HG02759 (cell line): ENCODE results near the gene LGSN.
"Not testable (repeated sequence)": the region's sequence is repeated elsewhere in the genome, so short reads cannot be mapped to it uniquely, and the experiment has no call there.

Experiments used
- ATAC-seq: cut with Tn5 transposase; IDR thresholded peaks from one replicate; pipeline ENCODE4 v1.9.1; 2021; ENCODE audit warnings: mild to moderate bottlenecking, moderate library complexity; ENCODE audit not compliant: unreplicated experiment

LGSN gene, protein sequence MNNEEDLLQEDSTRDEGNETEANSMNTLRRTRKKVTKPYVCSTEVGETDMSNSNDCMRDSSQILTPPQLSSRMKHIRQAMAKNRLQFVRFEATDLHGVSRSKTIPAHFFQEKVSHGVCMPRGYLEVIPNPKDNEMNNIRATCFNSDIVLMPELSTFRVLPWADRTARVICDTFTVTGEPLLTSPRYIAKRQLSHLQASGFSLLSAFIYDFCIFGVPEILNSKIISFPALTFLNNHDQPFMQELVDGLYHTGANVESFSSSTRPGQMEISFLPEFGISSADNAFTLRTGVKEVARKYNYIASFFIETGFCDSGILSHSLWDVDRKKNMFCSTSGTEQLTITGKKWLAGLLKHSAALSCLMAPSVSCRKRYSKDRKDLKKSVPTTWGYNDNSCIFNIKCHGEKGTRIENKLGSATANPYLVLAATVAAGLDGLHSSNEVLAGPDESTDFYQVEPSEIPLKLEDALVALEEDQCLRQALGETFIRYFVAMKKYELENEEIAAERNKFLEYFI

DNA sequence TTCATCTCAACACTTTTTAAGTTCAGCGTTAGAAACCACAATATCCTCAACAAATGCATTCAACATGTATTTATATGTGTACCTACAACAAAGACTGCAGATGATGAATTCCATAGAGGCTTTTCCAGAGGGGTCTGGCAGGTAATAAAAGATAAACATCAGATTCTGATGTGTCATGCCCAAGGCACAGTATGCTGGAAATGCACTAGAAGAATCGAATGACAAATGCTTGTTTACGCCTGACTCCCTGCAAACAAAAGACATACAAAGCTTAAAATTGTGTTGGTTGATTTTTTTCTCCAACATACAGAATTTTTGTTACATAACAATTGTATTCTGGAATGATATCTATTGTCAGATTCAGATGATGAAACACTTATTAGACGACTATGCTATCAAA, at the start of gene LGSN:
TSS of gene LGSN (minus strand) at position 45 of the 400 bp plus-strand sequence. CDS start at position 5, 40 bp downstream.
- no peak for ATAC-seq

DNA sequence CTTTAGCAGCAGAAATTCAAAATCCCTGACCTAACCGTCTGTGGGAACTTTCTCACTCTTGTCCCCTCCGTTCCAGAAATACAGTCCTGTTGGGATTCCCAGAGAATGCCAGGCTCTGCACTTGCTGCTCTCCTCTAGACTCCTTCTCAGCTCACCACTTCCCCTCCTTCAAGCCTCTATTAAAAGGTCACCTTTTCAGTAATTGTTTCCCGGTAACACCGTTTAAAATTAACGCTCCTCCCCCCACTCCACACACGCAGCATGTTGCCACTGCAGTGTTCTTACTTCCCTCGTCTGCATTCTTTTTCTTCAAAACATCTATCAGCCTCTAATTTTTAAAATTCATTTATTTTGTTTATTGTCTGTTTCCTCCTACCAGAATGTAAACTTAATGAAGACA, 48.6 kb upstream of the LGSN start:
- no peak for ATAC-seq

DNA sequence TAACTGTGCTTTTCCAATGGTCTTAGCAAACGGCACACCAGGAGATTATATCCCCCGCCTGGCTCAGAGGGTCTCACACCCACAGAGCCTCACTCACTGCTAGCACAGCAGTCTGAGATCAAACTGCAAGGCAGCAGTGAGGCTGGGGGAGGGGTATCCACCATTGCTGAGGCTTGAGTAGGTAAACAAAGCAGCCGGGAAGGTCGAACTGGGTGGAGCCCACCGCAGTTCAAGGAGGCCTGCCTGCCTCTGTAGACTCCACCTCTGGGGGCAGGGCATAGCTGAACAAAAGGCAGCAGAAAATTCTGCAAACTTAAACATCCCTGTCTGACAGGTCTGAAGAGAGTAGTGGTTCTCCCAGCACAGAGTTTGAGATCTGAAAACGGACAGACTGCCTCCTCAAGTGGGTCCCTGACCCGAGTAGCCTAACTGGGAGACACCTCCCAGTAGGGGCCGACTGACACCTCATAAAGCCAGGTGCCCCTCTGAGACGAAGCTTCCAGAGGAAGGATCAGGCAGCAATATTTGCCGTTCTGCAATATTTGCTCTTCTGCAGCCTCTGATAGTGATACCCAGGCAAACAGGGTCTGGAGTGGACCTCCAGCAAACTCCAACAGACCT, 42.8 kb upstream of the LGSN start:
- not testable (repeated sequence) for ATAC-seq

DNA sequence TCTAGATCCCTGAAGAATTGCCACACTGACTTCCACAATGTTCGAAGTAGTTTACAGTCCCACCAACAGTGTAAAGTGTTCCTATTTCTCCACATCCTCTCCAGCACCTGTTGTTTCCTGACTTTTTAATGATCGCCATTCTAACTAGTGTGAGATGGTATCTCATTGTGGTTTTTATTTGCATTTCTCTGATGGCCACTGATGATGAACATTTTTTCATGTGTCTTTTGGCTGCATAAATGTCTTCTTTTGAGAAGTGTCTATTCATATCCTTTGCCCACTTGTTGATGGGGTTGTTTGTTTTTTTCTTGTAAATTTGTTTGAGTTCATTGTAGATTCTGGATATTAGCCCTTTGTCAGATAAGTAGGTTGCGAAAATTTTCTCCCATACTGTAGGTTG, 37.6 kb upstream of the LGSN start:
- not testable (repeated sequence) for ATAC-seq

DNA sequence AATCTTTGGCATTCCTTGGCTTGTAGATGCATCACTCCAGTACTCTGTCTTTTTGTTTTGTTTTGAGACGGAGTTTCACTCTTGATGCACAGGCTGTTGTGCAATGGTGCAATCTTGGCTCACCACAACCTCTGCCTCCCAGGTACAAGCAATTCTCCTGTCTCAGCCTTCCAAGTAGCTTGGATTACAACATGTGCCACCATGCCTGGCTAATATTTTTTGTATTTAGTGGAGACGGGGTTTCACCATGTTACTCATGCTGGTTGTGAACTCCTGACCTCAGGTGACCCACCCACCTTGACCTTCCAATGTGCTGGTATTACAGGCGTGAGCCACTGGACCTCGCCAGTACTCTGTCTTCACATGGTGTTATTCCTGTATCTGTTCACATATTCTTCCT, 35.8 kb upstream of the LGSN start:
- ATAC-seq, result no peak

DNA sequence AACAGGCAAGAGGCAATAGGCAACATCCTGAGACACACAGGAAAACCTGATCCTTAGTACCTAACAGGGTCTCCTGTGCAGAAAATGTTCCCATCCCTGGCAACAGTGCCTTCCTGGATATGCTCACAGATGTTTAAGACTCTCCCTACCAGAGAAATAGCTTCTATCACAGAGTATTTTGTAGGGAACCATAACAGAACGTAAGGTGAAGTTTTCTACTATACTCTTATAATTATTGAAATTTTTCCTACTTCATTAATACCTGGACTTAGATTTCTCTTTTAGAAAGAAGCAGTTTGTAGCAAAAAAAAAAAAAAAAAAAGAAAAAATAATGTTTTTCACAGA, 33.5 kb upstream of the LGSN start:
- peak; percentile 3 for ATAC-seq

DNA sequence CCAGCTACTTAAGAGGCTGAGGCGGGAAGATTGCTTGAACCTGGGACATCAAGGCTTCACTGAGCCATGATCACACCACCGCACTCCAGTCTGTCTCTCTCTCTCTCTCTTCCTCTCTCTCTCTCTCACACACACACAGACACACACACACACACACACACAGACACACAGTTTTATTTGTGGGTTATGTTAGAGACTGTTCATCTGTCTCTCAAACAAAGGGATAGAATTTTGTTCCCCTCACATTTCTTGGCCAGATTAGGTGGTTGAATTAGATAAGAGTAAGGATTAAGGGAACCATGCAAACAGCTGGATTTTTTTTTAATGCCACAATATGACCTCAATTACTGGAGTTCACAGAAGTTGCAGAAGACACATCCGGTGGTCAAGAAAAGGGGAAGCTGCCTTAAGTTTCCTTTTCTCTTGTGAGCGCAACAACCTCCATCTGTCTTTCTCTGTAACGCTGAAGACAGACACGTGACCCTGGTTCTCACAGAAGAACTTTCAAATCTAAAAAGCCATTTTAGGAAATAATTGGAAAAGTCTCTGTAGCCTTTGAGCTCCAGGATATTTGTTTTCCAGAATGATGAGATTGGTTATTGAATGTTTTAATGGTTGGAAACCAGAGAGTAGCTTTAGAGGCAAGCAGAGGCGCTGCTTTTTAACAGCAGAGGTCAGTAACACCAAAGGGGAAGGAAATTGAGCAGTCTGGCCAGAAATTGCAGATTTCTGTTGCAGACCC, 32.9 kb upstream of the LGSN start:
- ATAC-seq, result peak; percentile 88

DNA sequence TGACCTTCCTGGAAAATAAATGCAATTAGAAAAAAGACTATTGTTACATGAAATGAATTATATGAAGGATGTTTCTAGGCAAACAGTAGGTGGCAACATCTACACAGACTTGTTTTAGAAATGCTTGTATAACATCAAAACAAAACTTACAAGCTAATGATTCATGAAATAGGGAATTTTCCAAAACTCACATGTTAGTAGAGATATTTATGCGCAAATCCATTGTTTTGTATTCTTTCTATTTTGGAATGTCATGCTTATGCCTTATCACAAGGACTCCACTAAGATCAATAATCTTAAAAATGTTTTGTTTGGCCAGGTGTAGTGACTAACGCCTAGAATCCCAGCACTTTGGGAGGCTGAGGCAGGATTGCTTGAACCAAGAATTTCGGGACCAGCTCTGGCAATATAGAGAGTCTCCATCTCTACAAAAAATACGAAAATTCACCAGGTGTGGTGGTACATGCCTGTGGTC, 32.3 kb upstream of the LGSN start:
- ATAC-seq, result peak; percentile 36

DNA sequence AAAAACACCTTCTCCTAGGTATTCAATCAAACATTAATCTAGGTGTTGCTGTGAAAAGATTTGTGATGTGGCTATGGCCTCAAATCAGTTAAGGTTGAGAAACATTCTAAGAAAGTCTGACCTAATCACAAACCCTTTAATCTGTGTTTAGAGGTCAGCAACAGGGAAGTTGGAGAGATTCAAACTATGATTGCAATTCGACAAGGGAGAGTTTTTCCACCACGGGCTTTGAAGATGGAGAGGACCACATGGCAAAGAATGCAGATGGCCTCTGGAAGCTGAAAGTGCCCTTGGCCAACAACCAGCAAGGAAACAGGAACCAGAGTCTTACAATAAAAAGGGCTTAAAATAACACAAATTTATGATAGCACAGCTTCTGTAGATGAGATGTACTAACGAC, 29.6 kb upstream of the LGSN start:
- no peak for ATAC-seq

DNA sequence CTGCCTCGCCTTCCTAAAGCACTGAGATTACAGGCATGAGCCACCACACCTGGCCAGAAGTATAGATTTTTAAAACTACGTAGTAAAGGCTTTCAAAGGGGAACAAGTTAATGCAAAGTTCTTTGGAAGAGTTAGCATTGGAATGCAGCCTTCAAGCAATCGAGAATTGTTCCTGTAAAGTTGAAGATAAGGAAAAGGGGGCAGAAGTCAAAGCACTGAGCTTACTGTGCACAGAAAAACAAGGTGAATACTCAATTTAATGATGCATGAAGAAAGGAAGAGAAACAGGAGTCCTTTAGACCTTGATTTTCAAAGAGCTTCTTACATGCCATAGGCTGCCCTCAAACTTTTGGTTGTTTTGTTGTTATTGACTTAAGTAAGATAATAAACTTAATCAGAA, 29.1 kb upstream of the LGSN start:
- ATAC-seq, result no peak

DNA sequence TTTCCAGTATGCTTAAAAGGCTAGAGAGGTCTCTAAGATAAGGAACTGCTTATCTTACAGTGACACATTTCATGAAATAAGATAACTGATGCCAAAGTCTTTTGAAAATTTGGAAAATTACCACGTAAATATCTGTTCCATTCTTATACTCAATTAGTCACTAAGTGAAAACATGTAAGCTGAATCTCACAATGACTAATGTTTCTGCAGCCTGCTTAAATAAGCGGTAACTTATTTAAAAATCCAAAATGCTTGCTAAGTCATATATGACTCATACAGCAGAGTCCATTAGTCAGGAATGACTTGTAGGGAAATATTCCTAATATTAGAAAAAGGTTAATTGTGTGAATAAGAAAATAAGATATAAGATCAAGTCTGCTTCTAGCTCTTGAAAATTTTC, 27.8 kb upstream of the LGSN start:
- peak; percentile 52 for ATAC-seq

DNA sequence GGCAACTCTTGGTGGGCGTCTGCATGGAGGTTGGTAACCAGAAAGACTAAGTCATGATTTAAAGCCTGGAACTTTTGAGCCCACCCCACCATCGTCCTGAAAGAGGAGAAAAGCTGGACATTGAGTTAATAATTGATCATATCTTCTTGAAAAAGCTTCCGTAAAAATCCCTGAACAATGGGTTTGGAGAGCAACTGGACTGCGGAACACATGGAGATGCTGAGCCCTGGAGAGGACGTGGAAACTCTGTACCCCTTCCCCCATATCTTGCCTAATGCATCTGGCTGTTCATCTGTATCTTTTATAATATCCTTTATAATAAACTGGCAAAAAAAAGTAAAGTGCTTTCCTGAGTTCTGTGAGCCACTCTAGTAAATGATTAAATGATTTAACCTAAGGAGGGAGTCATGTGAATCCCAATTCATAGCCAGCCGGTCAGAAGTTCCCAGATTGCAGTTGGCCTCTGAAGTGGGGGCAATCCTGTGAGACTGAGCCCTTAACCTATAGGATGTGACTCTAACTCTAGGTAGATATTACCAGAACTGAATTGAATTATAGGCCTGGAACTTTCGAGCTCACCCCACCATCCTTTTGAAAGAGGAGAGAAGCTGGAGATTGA, 26.5 kb upstream of the LGSN start:
- no peak for ATAC-seq

DNA sequence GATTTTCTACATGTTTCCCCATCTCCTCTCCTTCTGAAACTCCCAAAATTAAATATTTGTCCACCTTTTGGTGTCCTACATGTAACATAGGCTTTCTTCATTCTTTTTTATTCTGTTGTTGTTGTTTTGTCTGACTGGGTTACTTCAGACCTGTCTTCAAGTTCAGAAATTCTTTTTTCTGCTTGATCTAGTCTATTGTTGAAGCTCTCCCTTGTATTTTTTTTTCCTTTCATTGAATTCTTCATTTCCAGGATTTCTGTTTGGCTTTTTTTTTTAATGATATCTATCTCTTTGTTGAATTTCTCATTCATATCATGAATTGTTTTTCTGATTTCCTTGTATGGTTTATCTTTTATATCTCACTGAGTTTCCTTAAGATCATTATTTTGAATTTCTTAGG, 20.6 kb upstream of the LGSN start:
- ATAC-seq, result no peak

DNA sequence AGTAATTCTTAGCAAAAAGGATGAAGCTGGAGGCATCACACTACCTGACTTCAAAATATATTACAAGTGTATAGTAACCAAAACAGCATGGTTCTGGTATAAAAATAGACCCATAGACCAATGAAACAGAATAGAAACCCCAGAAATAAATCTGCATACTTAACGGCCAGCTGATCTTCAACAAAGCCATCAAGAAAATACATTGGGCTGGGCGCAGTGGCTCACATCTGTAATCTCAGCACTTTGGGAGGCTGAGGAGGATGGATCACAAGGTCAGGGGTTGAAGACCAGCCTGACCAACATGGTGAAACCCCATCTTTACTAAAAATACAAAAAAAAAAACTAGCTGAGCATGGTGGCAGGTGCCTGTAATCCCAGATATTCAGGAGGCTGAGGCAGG, 14.9 kb upstream of the LGSN start:
- ATAC-seq, result not testable (repeated sequence)

DNA sequence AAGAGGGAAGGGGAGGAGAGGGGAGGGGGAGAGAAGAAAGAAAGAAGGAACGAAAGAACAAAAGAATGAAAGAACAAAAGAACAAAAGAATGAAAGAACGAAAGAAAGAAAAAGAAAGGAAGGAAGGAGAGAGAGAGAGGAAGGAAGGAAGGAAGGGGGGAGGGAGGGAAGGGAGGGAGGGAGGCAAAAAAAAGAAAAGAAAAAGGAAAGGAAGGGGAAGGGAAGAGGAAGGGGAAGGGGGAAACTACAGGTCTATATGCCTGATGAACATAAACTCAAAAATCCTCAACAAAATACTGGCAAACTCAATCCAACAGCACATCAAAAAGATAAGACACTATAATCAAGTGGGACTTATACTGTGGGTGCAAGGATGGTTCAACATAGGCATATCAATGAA, 13.7 kb upstream of the LGSN start:
- no peak for ATAC-seq

DNA sequence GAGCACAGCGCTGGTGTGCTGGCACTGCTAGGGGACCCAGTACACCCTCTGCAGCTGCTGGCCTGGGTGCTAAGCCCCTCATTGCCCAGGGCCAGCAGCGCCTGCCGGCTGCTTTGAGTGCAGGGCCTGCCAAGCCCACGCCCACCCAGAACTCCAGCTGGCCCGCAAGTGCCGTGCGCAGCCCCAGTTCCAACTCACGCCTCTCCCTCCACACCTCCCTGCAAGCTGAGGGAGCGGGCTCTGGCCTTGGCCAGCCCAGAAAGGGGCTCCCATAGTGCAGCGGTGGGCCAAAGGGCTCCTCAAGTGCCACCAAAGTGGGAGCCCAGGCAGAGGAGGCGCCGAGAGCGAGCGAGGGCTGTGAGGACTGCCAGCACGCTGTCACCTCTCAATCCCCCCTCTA, 6.8 kb upstream of the LGSN start:
- ATAC-seq, result not testable (repeated sequence)

DNA sequence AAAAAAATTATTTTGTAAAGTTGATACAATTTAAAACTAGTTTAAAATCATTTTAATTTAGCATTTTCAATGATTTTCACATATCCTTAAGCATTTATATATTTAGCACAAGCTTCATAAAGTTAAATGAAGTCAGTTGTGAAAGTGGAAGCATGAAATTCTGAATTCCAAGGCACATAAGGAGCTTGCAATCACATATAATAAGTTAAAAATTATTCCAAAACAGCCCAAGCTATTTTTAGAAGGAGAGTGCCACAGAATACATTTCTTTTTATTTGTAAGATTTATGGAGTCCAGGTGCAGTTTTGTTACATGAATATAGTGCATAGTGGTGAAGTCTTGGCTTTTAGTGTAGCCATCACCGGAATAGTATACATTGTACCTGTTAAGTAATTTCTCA, 3.2 kb upstream of the LGSN start:
- ATAC-seq, result no peak

DNA sequence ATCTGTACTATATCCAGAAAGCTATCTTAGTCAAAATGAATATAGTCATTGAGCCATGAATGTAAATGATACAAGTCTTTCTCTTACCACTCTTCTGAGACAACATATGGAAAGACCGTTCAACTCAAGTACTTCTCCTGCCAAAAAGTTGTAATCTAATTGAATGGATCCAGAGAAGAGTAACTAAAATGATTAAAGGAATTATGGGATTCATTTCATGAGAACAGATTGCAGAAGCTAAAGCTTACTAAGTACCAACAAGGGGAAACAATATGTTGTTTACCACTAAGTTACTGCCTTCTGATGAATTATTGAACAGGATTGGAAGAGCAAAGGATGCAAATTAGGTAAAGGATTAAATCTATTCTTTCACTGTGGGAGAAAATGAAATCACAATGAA, 2.0 kb upstream of the LGSN start:
- ATAC-seq, result no peak

DNA sequence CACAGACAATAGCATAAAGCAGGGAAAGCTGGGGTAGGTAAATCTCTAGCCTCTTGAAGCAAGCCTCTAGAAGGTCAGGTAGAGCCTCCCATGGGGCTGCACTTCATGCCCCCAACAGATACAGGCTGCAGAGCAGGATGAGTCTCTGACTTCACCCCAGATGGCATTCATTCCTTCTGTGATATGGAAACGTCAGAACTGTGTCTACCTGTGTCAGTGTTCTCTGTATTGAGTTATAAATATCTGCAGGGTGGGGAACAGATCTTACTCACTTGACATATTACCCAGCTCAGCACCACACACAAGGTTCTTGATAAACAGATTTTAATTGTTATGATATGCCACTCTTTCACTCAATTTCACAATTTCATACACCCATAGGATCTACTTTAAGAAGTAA, 2.1 kb downstream of the LGSN start:
- no peak for ATAC-seq

DNA sequence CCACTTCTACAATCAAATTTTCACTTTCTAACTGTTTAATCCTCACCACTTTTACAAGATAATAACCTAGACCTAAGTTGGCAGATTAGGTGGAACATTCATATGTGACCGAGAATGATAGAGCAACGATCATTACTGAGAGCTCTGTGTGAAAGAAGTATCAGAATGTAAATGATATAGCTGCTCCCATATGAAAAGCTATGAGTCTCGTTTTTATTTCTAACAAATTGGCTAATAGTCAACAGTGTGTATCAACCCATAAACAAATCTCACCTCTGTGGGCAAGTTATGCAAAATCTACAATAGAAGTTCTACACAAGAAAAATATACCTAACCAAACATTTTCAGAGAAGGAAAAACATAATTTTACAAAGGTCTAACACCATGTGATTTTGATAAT, 3.7 kb downstream of the LGSN start:
- ATAC-seq, result no peak

DNA sequence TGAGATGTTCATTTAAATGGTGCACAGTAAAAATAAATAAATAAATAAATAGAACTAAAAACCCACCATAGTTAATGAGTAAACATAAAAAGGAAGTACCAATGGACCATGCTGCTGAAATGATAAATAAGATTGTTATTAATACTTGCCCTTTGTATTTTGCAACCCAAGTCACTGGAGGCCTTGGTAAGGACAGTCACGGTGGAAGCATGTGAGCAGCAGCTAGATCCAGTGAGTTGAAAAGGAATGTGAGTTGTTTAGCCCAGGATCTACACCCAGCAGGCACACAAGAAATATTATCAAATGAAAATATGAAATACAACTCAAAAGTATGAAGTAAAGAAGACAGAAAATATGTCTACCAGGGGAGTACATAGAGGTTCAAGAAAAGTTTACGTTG, 6.7 kb downstream of the LGSN start:
- ATAC-seq, result no peak
